ENCODE measurements around the gene RSAD2.

RSAD2 gene

GRCh38 chr2:6944555-6944954 is 67.0 kb downstream of the RSAD2 start:
- DNase-seq (ENCODE audit: low spot score): no peak
- TF ChIP-seq, protein P1, sequence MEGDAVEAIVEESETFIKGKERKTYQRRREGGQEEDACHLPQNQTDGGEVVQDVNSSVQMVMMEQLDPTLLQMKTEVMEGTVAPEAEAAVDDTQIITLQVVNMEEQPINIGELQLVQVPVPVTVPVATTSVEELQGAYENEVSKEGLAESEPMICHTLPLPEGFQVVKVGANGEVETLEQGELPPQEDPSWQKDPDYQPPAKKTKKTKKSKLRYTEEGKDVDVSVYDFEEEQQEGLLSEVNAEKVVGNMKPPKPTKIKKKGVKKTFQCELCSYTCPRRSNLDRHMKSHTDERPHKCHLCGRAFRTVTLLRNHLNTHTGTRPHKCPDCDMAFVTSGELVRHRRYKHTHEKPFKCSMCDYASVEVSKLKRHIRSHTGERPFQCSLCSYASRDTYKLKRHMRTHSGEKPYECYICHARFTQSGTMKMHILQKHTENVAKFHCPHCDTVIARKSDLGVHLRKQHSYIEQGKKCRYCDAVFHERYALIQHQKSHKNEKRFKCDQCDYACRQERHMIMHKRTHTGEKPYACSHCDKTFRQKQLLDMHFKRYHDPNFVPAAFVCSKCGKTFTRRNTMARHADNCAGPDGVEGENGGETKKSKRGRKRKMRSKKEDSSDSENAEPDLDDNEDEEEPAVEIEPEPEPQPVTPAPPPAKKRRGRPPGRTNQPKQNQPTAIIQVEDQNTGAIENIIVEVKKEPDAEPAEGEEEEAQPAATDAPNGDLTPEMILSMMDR (IDR thresholded peaks at IDR 0.05; ENCODE audit: borderline replicate concordance, control extremely low read depth, extremely low read depth, insufficient read depth, missing control alignments): no peak
- in situ Hi-C loops (cut with MboI; ENCODE audit: low sequenced_read_pairs, unreplicated experiment): no loop called here

- TF ChIP-seq, protein P1 (IDR thresholded peaks at IDR 0.05; ENCODE audit: borderline replicate concordance, control extremely low read depth, extremely low read depth, insufficient read depth, missing control alignments): no peak
- peak; percentile 67 for DNase-seq (ENCODE audit: low spot score)
- in situ Hi-C loops (cut with MboI; ENCODE audit: low sequenced_read_pairs, unreplicated experiment): no loop called here
Measured at GRCh38 chr2:6945087-6945813, 67.7 kb downstream of the RSAD2 start.

- no peak for DNase-seq (ENCODE audit: low spot score)
Measured at GRCh38 chr2:6945821-6946220, 68.2 kb downstream of the RSAD2 start.

GRCh38 chr2:6946722-6947121 is 69.1 kb downstream of the RSAD2 start:
- in situ Hi-C loops (cut with MboI; ENCODE audit: low sequenced_read_pairs, unreplicated experiment): no loop called here
- TF ChIP-seq, protein P1 (IDR thresholded peaks at IDR 0.05; ENCODE audit: borderline replicate concordance, control extremely low read depth, extremely low read depth, insufficient read depth, missing control alignments): no peak
- DNase-seq (ENCODE audit: low spot score): no peak

More at GRCh38 chr2:6945821-6946220, 68.2 kb downstream of the RSAD2 start:
- in situ Hi-C loops (cut with MboI; ENCODE audit: low sequenced_read_pairs, unreplicated experiment): no loop called here
- TF ChIP-seq, protein P1 (IDR thresholded peaks at IDR 0.05; ENCODE audit: borderline replicate concordance, control extremely low read depth, extremely low read depth, insufficient read depth, missing control alignments): no peak
